ENCODE data around the gene USP34.

USP34 gene

GRCh38 chr2:61177727-61178549 is 292.9 kb downstream of the USP34 start:
- DNase-seq (ENCODE audit: low read depth): no peak
- peak overlapping the region; percentile 68 for H3K4me3 ChIP-seq (ENCODE audit: low read depth, low read length)
- in situ Hi-C loops (cut with HindIII; ENCODE audit: low sequenced_read_pairs): no loop called here
- no peak for TF ChIP-seq CTCF (IDR thresholded peaks at IDR 0.05; ENCODE audit: low read depth, low read length, missing control alignments)

GRCh38 chr2:61176755-61177726 is 293.8 kb downstream of the USP34 start:
- DNase-seq (ENCODE audit: low read depth): peak; percentile 70
- no peak for TF ChIP-seq CTCF (IDR thresholded peaks at IDR 0.05; ENCODE audit: low read depth, low read length, missing control alignments)
- peak overlapping the region; percentile 68 for H3K4me3 ChIP-seq (ENCODE audit: low read depth, low read length)
- in situ Hi-C loops (cut with HindIII; ENCODE audit: low sequenced_read_pairs): no loop called here

- no peak overlapping the region for H3K4me3 ChIP-seq (ENCODE audit: low read depth, low read length)
- DNase-seq (ENCODE audit: low read depth): no peak
- TF ChIP-seq CTCF (IDR thresholded peaks at IDR 0.05; ENCODE audit: low read depth, low read length, missing control alignments): no peak
- in situ Hi-C loops (cut with HindIII; ENCODE audit: low sequenced_read_pairs): no loop called here
Measured at GRCh38 chr2:61175036-61175435, 295.9 kb downstream of the USP34 start.

GRCh38 chr2:61173116-61173515 is 297.8 kb downstream of the USP34 start:
- TF ChIP-seq CTCF (IDR thresholded peaks at IDR 0.05; ENCODE audit: low read depth, low read length, missing control alignments): no peak
- DNase-seq (ENCODE audit: low read depth): no peak
- H3K4me3 ChIP-seq (ENCODE audit: low read depth, low read length): no peak overlapping the region
- in situ Hi-C loops (cut with HindIII; ENCODE audit: low sequenced_read_pairs): no loop called here

- H3K4me3 ChIP-seq (ENCODE audit: low read depth, low read length): no peak overlapping the region
- in situ Hi-C loops (cut with HindIII; ENCODE audit: low sequenced_read_pairs): no loop called here
- no peak for DNase-seq (ENCODE audit: low read depth)
- TF ChIP-seq CTCF (IDR thresholded peaks at IDR 0.05; ENCODE audit: low read depth, low read length, missing control alignments): no peak
Measured at GRCh38 chr2:61172671-61173070, 298.2 kb downstream of the USP34 start.

GRCh38 chr2:61167579-61167978 is 303.3 kb downstream of the USP34 start:
- TF ChIP-seq CTCF (IDR thresholded peaks at IDR 0.05; ENCODE audit: low read depth, low read length, missing control alignments): no peak
- in situ Hi-C loops (cut with HindIII; ENCODE audit: low sequenced_read_pairs): no loop called here

More at GRCh38 chr2:61167579-61167978, 303.3 kb downstream of the USP34 start:
- DNase-seq (ENCODE audit: low read depth): no peak
- H3K4me3 ChIP-seq (ENCODE audit: low read depth, low read length): no peak overlapping the region

Measured in astrocyte of the cerebellum (primary cell).